GM21526 (cell line): ENCODE results near the gene GCNT2.
"Not testable (repeated sequence)": the region's sequence is repeated elsewhere in the genome, so short reads cannot be mapped to it uniquely, and the experiment has no call there.

Experiments used
- ATAC-seq: cut with Tn5 transposase; IDR thresholded peaks from one replicate; pipeline ENCODE4 v1.9.1; 2021; ENCODE audit warnings: moderate library complexity; ENCODE audit not compliant: unreplicated experiment, low FRiP score

Gene GCNT2

GRCh38 chr6:10543488-10543887 is 22.3 kb downstream of the GCNT2 start:
- ATAC-seq: no peak

- no peak for ATAC-seq
Measured at GRCh38 chr6:10545482-10545881, 24.3 kb downstream of the GCNT2 start.

- ATAC-seq: no peak
Measured at GRCh38 chr6:10547809-10548208, 26.7 kb downstream of the GCNT2 start.

GRCh38 chr6:10550764-10551163 is 29.6 kb downstream of the GCNT2 start:
- no peak for ATAC-seq

- ATAC-seq: no peak
Measured at GRCh38 chr6:10552270-10552810, 31.2 kb downstream of the GCNT2 start.

GRCh38 chr6:10553871-10554270 is 32.7 kb downstream of the GCNT2 start:
- ATAC-seq: no peak

- no peak for ATAC-seq
Measured at GRCh38 chr6:10554826-10555225, 33.7 kb downstream of the GCNT2 start.

GRCh38 chr6:10555625-10556309 is 34.6 kb downstream of the GCNT2 start:
- no peak for ATAC-seq

GRCh38 chr6:10556589-10556988 is 35.4 kb downstream of the GCNT2 start:
- ATAC-seq: no peak

GRCh38 chr6:10556992-10557391 is 35.8 kb downstream of the GCNT2 start:
- no peak for ATAC-seq

- no peak for ATAC-seq
Measured at GRCh38 chr6:10557913-10558312, 36.8 kb downstream of the GCNT2 start.

- ATAC-seq: no peak
Measured at GRCh38 chr6:10558565-10558964, 37.4 kb downstream of the GCNT2 start.

- ATAC-seq: no peak
Measured at GRCh38 chr6:10559522-10560152, 38.5 kb downstream of the GCNT2 start.

- no peak for ATAC-seq
Measured at GRCh38 chr6:10561611-10562199, 40.6 kb downstream of the GCNT2 start.

- no peak for ATAC-seq
Measured at GRCh38 chr6:10564975-10565673, 44.0 kb downstream of the GCNT2 start.

GRCh38 chr6:10565913-10566312 is 44.8 kb downstream of the GCNT2 start:
- ATAC-seq: no peak

GRCh38 chr6:10567256-10568026 is 46.3 kb downstream of the GCNT2 start:
- ATAC-seq: no peak

GRCh38 chr6:10569392-10570127 is 48.4 kb downstream of the GCNT2 start:
- ATAC-seq: no peak

GRCh38 chr6:10575519-10575918 is 54.4 kb downstream of the GCNT2 start:
- ATAC-seq: not testable (repeated sequence)

- no peak for ATAC-seq
Measured at GRCh38 chr6:10576226-10576625, 55.1 kb downstream of the GCNT2 start.
